Stimulated activated CD8-positive, alpha-beta memory T cell treated with anti-CD3 and anti-CD28 coated beads, Interleukin-12 subunit alpha, Interleukin-12 subunit beta, amount 100 ng/mL, for 24 hours (primary cell): Measurements from ENCODE around the gene TUBGCP6.

Experiments
- DNase-seq: peaks from one replicate; pipeline ENCODE4 v3.0.0-alpha.2; 2020; ENCODE audit errors: extremely low read depth

Gene TUBGCP6

DNA sequence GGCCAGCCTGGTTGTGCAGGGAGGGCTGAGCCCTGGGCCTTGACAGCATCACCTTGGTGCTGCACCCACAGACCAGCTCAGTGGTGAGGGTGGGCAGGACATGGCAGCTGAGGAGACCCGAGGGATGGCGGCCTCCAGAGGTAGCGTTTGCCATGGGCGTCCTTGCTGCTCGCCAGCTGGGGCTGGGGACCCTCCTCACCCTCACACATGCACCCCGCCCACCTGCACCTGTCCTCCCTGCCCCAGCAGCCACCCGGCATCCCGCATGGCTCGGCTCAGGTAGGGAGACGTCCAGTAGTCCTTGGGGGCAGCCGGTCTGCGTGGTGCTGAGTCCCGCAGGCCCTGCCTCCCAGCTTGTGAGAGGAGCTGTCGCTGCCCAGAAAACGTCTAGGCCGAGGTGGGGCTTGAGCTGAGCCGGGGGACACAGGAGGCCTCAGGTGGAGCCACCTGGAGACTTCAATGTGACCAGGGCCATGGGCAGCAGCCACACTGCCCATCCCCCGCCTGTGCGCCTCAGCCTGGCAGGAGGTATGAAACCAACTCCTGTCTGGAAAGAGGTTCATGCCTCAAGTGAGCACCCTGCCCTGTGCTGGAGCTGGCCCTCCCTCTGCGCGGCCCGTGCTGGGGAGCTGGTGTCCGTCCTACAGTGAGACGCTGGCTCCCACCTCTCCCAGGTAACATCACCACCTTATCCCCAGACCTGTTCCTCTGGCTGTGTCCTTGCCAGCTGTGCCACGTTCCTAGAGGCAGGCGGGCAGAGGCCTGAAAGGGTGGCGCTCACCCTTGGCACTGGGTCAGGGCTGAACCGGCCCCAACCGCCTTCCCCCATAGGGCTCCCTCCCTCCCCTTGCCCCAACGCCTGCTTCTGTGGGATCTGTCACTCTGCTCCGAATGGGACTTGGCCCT is 62.4 kb downstream of the TUBGCP6 start:
- DNase-seq = no peak

- DNase-seq = no peak
These were observed 63.9 kb downstream of the TUBGCP6 start for GRCh38 chr22:50180727-50181521.

- no peak for DNase-seq
These were observed 64.7 kb downstream of the TUBGCP6 start for GRCh38 chr22:50179937-50180726.

DNA sequence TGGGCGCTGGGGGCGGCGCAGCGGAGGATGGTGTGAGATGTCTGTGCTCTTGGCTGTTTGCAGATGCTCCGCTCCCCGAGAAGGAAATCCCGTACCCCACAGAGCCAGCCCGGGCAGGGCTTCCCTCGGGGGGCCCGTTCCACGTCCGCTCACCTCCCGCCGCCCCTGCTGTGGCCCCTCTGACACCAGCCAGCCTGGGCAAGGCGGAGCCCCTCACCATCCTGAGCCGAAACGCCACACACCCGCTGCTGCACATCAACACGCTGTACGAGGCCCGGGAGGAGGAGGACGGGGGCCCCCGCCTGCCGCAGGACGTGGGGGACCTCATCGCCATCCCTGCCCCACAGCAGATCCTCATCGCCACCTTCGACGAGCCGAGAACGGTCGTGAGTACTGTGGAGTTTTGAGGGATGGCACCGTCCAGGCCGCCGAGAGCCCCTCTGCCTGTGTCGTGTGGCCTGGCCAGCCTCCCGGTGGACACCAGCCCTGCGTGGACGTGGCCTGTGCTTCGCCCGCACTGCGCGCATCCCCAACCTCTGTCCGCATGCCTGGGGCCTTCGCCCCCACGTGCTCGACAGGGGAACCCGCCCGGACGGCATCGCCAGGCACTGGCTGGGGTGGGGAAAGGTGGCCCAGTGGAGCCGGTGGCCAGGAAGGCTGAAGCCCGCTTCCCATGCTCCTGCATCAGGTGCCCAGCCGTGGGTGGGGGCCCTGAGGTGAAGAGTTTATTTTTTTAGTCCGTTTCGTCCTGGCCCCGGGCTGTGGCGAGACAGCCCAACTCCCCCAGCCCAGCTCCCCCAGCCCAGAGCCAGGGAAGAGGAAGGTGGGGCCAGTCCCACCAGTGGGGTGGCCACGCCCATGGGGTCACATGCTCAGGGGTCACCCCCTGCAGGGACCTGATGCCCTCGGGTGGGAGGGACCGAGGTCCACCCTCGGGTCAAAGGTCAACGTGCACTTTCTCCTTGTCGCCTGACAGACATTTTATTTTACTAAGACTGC is 65.7 kb downstream of the TUBGCP6 start:
- no peak for DNase-seq

- no peak for DNase-seq
These were observed 66.4 kb downstream of the TUBGCP6 start for GRCh38 chr22:50178471-50178864.

GRCh38 chr22:50177537-50178470 is 67.0 kb downstream of the TUBGCP6 start:
- DNase-seq = no peak

GRCh38 chr22:50176850-50177536 is 67.8 kb downstream of the TUBGCP6 start:
- DNase-seq = no peak

DNA sequence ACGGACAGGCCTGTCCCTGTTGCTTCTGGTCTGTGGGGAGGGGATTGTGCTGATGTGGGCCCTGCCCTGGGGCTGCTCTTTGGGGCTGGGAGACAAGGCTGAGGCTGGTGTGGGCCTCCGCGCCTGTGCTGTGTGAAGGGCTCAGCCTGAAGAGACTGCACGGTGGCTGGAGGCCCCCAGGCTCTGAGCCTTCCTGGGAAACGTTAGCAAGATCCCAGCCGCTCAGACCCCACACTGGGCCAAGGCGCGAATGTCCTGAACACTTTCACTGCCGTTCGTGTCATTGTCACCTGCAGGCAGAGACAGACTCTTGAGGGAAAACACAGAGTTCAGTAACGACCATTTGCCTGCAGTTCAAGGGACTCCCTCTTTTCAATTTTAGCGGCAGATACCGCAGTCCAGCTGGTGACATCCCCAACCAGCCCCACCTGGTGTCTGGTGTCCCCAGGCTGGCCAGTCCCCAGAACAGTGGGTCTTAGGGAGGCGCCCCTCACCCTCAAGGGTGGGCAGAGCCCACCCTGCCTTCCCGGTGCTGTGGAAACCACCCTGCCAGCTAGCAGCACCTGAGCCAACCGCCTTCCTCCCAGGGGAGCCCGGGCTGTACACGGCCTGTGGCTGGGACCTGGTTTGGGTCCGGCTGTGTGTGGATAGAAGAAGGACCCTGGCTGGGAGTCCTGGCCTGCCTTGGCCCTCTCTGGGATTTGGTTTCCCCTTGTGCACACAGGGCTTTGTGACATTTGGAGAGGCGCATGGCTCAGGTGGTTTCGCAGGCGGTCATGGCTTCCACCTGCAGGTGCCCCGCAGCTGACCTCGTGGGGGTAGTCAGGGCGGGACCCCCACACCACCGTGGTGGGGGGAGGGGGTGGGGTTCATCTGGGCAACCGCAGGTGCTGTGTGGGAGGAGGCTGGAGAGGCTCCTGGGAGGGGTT is 68.6 kb downstream of the TUBGCP6 start:
- no peak for DNase-seq

DNA sequence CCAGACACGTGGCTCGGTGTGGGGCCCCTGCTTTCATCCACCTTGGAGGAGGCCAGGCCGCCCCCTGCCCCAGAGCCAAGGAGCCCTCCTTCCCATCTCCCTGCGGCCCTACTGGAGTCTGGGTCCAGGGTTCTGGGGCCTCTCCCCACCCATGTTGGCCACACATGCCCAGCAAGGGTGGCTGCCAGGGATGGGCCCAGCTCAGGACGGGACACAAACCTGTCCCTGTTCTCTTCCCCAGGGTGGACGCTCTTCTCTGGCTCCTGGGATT is 69.7 kb downstream of the TUBGCP6 start:
- no peak for DNase-seq

DNA sequence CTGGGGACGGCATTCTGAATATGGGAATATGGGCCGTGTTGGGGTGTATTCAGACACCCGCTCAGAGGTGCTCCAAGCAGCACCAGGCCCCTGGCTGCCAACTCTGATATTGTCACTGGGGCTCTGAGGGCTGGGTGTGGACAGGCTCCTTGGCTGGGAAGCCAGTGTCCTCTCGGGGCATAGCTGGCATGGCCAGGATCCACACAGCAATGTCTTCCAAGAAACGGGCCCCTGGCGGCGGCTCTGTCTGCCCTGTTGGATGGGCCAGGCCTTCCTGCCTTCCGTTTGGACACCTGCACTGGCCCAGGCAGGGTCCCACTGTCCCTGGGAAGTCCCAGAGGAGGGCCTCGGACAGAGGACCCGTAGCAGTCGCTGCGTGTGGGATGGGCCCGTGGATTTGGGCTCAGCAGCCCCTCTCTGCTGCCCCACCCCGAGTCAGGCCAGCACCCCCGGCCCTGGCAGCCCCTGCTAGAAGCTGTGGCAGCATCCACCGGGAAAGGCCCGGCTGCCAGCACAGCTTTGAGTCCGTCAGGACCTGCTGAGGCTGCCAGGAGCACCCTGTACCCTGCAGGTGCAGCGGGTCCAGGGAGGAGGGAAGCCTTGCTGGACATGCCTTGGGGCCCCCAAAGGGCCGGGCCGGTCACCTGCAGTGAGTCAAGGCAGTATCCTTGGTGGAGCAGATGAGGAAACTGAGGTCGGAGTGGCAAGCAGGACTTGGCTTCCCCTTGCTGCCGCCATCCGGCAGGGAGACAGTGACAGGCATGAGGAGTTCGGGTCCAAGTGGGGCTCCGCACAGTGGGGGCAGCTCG is 70.2 kb downstream of the TUBGCP6 start:
- no peak for DNase-seq

GRCh38 chr22:50173983-50174355 is 70.9 kb downstream of the TUBGCP6 start:
- no peak for DNase-seq

DNA sequence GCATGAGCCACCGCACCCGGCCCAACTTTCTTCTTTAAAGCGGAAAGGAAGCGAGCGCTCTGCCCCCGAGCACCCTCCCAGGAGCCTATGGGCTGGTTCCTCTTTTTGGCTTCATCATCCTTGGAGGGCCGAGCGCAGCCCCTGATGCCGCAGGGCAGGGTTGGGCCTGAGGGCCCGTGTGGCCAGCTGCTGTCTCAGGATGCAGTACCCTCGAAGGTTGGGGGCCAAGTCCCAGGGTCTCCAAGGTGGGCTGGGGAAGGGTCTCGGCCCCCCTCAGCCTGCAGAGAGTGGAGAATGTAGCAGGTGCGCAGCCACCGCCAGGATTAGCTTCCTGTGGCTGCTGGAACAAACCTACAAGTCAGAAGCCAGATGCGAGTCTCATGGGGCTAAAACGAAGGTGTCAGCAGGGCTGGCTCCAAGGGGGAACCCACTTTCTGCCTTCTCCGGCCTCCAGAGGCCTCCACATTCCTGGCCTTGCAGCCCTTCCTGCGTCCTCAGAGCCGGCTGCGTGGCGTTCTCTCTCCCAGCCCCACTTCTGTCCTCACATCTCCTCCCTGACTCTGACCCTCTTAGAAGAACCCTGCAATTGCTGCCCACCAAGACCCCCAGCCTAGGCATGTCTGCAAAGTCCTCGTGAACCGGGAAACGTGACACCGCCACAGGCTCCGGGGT is 71.4 kb downstream of the TUBGCP6 start:
- DNase-seq = no peak

GRCh38 chr22:50171965-50172421 is 72.8 kb downstream of the TUBGCP6 start:
- no peak for DNase-seq

DNA sequence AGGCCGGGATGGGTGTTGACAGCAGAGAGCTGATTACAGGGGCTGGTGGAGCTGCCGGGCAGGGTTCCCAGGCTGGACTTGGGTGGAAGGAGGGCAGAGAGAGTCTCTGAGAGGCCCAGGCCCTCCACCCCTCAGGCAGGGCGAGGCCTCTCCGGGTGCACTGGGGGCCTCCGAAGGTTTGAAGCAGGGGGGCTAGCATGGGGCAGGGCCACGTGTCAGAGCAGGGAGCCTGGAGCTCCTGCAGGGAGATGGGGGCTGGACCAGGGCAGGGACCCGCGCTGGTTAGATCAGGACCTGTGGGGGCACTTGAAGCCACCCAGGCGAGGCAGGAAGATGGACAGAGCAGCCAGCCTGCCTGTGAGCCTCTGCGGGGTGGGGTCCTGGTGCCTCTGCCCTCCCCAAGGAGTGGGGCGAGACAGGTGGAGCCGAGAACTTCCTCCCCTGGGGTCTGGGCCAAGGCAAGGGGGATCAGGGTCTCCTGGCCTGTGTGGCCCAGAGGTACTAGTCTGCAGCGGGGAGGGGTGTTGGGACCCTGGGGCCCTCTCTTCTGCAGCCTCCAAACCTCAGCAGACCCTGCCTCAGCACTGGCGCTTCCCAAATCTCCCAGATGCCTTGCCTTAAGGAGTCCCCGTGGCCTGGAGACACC is 73.4 kb downstream of the TUBGCP6 start:
- no peak for DNase-seq

GRCh38 chr22:50170453-50171318 is 74.1 kb downstream of the TUBGCP6 start, which contains the start of gene PANX2:
Gene PANX2, plus strand, starts transcription at chr22:50170731. Its CDS starts 0 bp downstream, at chr22:50170731.
- no peak for DNase-seq
